DND-41 (cell line): ENCODE results near the gene ADPRH.

Source experiments
- ATAC-seq: fragments of 200-7000 bp; cut with Tn5 transposase; 3 replicates; pipeline ENCODE4 v1.9.1; 2021; ENCODE audit warnings: low read depth; ENCODE audit not compliant: insufficient read depth
- DNase-seq: peaks from one replicate; pipeline ENCODE4 v3.0.0-alpha.2; 2020
- H2AFZ ChIP-seq: 2 replicates; pipeline ENCODE4 v1.6.0; 2012; ENCODE audit warnings: low read depth, low read length
- H3K27ac ChIP-seq: 2 replicates; pipeline ENCODE4 v1.5.1; 2012; ENCODE audit warnings: low read length, inconsistent platforms
- H3K27me3 ChIP-seq: fragments of 200-600 bp; sonication (generic); 2 replicates; pipeline ENCODE4 v1.6.0; 2012; ENCODE audit warnings: low read length, mild to moderate bottlenecking, inconsistent platforms; ENCODE audit not compliant: insufficient read depth, poor library complexity
- H3K36me3 ChIP-seq: 2 replicates; pipeline ENCODE4 v1.5.1; 2012; ENCODE audit warnings: low read length, inconsistent platforms; ENCODE audit not compliant: insufficient read depth
- H3K4me1 ChIP-seq: 2 replicates; pipeline ENCODE4 v1.5.1; 2012; ENCODE audit warnings: mild to moderate bottlenecking, low read length; ENCODE audit not compliant: insufficient read depth
- H3K4me2 ChIP-seq: 2 replicates; pipeline ENCODE4 v1.6.0; 2012; ENCODE audit warnings: mild to moderate bottlenecking, moderate library complexity, low read length, inconsistent platforms; ENCODE audit not compliant: insufficient read depth
- H3K4me3 ChIP-seq, 2 experiments: fragments of 200-600 bp in 1 of 2; shearing (Covaris generic) in 1 of 2; 2 replicates each; pipeline ENCODE4 v1.5.1; 2012 to 2016; ENCODE audit warnings: inconsistent platforms in 2 of 2, low read length in 2 of 2, mild to moderate bottlenecking in 2 of 2, low read depth in 1 of 2, moderate library complexity in 1 of 2
- H3K79me2 ChIP-seq: 2 replicates; pipeline ENCODE4 v1.6.0; 2012; ENCODE audit warnings: low read length, inconsistent platforms; ENCODE audit not compliant: insufficient read depth
- H3K9ac ChIP-seq: 2 replicates; pipeline ENCODE4 v1.6.0; 2012; ENCODE audit warnings: low read depth, mild to moderate bottlenecking, inconsistent platforms, low read length, moderate library complexity
- H3K9me3 ChIP-seq: 2 replicates; pipeline ENCODE4 v1.5.1; 2012; ENCODE audit warnings: low read length, moderate library complexity, mild to moderate bottlenecking, inconsistent platforms; ENCODE audit not compliant: insufficient read depth, severe bottlenecking
- H4K20me1 ChIP-seq: 2 replicates; pipeline ENCODE4 v1.6.0; 2012; ENCODE audit warnings: low read length; ENCODE audit not compliant: insufficient read depth
- EZH2 ChIP-seq: IDR thresholded peaks from 3 replicates; pipeline ENCODE4 v1.6.1; 2012; ENCODE audit warnings: borderline replicate concordance, low read depth, mild to moderate bottlenecking, moderate library complexity, low read length, inconsistent platforms; ENCODE audit not compliant: severe bottlenecking
- TF ChIP-seq, protein P1 (sequence below): IDR thresholded peaks from 2 replicates; pipeline ENCODE4 v1.5.1; 2012; ENCODE audit warnings: borderline replicate concordance, low read length, moderate library complexity, mild to moderate bottlenecking; ENCODE audit not compliant: poor library complexity, severe bottlenecking; ENCODE audit errors: extremely low read depth

Gene ADPRH

DNA sequence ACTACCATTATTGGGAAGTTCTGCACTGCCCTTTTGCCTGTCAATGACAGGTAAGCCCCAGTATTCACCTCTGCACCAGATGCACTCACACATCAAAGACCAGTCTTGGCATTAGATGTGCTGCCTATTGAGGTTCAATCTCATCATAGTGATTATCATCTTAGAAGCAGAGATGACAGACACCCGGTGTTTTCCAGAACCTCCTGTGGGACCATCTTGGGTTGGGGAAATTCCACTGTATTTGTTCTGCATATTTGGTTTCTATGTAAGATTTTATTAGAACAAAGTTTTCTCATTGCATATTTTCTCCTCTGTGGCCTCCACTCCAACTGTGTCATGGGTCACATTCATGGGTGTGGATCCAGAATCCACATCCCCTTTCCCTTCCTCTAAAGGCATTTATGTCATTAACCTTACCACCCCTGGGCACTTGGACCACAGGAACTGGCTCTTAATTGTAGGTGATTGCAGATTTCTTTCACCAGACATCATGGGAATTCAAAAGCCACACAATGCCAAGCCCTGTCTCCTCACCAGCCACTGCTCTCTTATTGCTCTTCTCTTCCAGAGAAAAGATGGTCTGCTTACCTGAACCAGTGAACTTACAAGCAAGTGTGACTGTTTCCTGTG is 49.6 kb downstream of the ADPRH start:
- TF ChIP-seq, protein P1, sequence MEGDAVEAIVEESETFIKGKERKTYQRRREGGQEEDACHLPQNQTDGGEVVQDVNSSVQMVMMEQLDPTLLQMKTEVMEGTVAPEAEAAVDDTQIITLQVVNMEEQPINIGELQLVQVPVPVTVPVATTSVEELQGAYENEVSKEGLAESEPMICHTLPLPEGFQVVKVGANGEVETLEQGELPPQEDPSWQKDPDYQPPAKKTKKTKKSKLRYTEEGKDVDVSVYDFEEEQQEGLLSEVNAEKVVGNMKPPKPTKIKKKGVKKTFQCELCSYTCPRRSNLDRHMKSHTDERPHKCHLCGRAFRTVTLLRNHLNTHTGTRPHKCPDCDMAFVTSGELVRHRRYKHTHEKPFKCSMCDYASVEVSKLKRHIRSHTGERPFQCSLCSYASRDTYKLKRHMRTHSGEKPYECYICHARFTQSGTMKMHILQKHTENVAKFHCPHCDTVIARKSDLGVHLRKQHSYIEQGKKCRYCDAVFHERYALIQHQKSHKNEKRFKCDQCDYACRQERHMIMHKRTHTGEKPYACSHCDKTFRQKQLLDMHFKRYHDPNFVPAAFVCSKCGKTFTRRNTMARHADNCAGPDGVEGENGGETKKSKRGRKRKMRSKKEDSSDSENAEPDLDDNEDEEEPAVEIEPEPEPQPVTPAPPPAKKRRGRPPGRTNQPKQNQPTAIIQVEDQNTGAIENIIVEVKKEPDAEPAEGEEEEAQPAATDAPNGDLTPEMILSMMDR, result no peak
- TF ChIP-seq EZH2, result no peak
- Histone ChIP-seq H3K4me2 (no peak overlapping the region), H3K27ac (no peak overlapping the region), H3K9ac (no peak overlapping the region), H3K27me3 (peaks cover 4% of the 10 kb centered on the region), H3K36me3 (no peaks in the 10 kb centered on the region), H3K79me2 (no peaks in the 10 kb centered on the region), H2AFZ (no peak overlapping the region), H3K4me1 (no peaks in the 10 kb centered on the region), H3K4me3 (no peak overlapping the region), H3K9me3 (no peaks in the 10 kb centered on the region), H4K20me1 (no peaks in the 10 kb centered on the region)
- DNase-seq, result no peak
- ATAC-seq, result no peak

DNA sequence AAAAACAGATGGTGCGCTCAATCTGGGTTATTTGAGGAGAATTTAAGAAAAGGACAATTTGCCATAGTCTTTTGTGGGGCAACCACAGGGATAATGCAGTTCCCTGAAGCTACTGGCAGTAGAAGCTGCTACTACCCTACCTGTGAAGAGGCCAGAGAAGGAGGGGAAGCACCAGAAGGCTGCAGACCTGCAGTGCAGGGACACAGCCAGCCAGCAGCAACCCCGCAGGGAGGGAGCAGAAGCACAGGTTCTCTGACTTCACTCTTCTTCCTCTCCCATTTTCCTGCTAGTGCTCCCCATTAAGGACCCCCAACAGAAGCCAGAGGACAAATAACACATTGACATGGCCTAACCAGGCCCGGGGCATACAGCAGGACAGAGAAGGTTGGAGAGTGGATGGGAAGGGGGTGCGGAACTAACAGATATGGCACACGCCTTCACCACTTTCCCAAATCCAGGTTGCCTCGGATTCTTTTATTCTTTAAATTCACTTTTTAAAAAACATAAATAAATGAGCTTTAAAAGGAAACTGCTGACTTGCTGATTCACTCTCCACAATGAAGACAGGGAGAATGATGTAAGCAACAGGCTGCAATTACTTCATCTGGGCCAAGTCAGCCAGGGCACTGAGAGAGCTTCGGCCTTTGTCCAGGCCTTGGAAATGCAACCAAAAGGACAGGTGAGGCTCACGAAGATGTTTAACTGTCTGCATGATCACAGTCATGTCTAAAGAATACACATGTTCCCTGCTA is 51.0 kb downstream of the ADPRH start:
- H4K20me1 ChIP-seq, result no peaks in the 10 kb centered on the region
- H3K9ac ChIP-seq, result no peak overlapping the region
- H3K4me2 ChIP-seq, result no peak overlapping the region

DNA sequence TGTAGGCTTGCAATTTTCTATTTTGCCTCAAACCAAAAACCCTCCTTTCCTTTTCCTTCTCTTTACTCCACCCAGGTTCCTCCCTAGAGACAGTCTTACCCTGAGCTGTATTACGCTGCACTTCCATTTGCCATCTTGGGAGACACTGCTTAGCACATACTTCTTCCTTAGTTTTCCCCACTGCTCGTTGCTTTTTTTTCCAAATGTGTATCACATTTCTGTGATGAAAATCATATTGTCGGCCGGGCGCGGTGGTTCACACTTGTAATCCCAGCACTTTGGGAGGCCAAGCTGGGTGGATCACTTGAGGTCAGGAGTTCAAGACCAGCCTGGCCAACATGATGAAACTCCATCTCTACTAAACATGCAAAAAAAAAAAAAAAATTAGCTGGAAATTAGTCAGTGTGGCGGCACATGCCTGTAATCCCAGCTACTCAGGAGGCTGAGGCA is 51.6 kb downstream of the ADPRH start:
- Histone ChIP-seq H3K4me2 (no peak overlapping the region), H3K4me1 (no peaks in the 10 kb centered on the region), H3K9ac (no peak overlapping the region), H3K27ac (no peak overlapping the region), H4K20me1 (no peaks in the 10 kb centered on the region), H3K27me3 (peaks cover 4% of the 10 kb centered on the region), H3K79me2 (no peaks in the 10 kb centered on the region), H3K4me3 (no peak overlapping the region), H3K36me3 (no peaks in the 10 kb centered on the region), H3K9me3 (no peaks in the 10 kb centered on the region), H2AFZ (no peak overlapping the region)
- no peak for DNase-seq
- TF ChIP-seq, protein P1, result no peak
- TF ChIP-seq EZH2, result no peak
- ATAC-seq, result no peak

More for the DNA sequence above, 51.0 kb downstream of the ADPRH start:
- H3K9me3 ChIP-seq, result no peaks in the 10 kb centered on the region
- no peaks in the 10 kb centered on the region for H3K79me2 ChIP-seq
- H3K36me3 ChIP-seq, result no peaks in the 10 kb centered on the region
- H3K27me3 ChIP-seq, result peaks cover 4% of the 10 kb centered on the region
- no peak for ATAC-seq
- no peak overlapping the region for H3K4me3 ChIP-seq
- H3K27ac ChIP-seq, result no peak overlapping the region
- no peak overlapping the region for H2AFZ ChIP-seq
- no peak for TF ChIP-seq EZH2
- TF ChIP-seq, protein P1, result no peak
- no peak for DNase-seq
- no peaks in the 10 kb centered on the region for H3K4me1 ChIP-seq
